Non-pigmented ciliary epithelial cell (primary cell): ENCODE results near the gene MAN2A1.

ENCODE experiments used
- DNase-seq: peaks from one replicate; pipeline ENCODE4 v3.0.0-alpha.2; 2010; ENCODE audit warnings: low read depth

The MAN2A1 gene

DNA sequence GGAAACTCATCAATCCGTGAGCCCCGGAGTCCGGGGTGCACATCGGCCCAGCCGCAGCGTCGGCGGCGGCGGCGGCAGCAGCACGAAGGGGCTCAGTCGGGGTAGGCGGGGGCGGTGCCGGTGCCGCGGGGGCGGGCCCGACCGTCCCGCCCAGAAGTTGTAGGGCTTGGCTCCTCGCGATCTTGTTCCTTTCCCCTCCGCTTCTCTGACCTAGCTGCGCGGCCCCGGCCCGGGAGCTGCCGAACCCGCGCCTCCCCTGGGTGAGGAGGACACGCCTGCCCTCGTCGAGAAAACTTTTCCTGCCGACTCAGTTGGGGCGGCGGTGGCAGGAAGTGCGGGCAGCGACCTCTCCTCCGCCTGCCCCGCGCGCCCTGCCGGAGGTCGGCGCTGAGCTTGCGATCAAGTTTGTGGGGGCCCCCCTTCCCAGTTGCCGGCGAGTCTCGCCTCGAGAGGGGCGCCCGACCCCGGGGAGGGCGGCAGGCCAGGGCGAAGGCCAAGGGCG lies at the start of gene MAN2A1:
TSS of gene MAN2A1 (plus strand) at position 188 of the 502 bp plus-strand sequence. CDS start 491 bp downstream, outside the sequence.
- DNase-seq: no peak

DNA sequence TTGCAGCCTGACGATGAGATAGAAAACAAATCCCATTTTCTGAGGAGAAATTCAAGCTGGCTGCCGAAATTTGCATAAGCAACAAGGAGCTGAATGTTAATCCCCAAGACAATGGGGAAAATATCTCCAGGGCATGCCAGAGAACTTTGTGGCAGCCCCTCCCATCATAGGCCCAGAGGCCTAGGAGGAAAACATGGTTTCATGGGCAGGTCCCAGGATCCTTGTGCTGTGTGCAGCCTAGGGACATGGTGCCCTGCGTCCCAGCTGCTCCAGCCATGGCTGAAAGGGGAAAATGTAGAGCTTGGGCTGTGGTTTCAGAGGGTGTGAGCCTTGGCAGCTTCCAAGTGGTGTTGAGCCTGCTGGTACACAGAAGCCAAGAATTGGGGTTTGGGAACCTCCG lies 48.8 kb upstream of the MAN2A1 start:
- DNase-seq: no peak

GRCh38 chr5:109643791-109644350 lies 45.9 kb upstream of the MAN2A1 start:
- DNase-seq: no peak

DNA sequence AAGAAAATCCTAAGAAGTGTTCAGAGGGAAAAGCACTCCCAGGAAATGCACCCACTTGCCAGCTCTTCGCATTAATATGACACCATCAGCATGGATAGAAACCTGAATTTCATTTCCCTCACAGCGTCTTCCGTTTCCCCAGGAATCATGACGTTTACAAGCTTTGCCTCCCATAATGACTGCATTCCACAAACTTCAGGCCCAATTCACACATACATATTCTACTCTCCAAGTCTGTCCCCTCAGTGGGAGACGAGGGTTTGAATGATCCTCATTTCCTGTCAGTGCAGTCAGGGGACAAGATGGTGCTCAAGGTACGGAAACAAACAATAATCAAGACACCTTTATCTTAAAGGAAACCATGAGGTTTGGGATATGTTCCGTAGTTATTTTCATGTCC lies 44.9 kb upstream of the MAN2A1 start:
- DNase-seq: no peak

DNA sequence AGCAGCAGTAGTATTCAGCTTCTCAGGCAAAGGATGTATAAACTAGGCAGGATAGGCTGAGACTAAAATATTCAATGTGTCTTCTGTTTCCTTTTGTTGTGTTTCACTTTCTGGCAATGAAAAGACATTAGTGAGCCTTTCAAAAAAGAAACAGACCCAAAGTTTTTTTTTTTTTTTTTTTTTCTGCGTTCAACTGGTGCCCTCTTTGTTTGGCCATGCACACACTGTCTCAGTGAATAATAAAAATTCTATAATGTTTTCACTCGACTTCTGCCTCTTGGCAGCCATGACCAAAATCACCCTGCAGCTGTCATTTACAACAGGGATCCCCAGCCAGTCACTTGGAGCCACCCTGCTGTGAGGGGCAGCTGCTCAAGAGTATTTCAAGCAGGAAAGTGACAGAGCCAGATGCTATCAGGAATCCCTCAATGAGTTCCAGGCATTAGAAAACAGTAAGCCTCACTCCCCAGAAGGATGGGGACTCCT lies 44.0 kb upstream of the MAN2A1 start:
- no peak for DNase-seq

GRCh38 chr5:109649318-109649717 lies 40.4 kb upstream of the MAN2A1 start:
- no peak for DNase-seq

DNA sequence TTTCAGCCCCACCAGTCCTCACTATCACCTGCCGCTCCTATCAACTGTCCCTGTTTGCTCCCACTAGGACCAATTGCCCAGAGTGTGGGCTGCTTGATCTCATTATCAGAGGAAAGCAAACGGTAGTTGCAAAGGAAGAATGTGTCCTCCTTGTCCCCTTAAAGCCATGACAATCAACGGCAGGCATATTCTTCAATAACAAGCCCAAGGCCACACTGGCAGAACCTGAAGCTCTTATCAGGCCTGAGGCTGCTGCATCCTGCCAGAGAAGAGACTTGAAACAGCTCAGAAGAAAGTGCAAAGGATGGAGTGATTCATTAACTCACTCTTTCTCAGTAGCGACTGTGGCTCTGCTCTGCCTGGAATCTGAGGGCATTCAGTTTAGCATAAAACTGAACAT lies 39.2 kb upstream of the MAN2A1 start:
- DNase-seq: no peak

DNA sequence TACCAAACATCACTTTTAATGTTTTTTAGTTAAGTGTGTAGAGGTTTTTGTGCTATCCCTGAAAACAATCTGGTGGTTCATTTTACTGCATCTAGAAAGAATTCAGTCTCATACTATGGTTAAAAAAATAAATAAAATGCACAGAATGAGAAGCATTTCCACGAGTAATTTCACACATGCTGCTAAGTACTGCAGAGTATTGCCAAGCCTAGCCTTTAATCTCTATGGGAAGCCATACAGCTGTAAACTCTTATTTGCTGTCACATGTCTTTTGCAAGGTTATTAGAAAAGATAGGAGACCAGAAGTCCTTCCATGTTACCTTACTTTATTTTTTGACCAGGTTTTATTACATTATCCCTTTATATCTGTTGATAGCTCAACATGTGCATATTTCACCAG lies 37.6 kb upstream of the MAN2A1 start:
- DNase-seq: no peak

DNA sequence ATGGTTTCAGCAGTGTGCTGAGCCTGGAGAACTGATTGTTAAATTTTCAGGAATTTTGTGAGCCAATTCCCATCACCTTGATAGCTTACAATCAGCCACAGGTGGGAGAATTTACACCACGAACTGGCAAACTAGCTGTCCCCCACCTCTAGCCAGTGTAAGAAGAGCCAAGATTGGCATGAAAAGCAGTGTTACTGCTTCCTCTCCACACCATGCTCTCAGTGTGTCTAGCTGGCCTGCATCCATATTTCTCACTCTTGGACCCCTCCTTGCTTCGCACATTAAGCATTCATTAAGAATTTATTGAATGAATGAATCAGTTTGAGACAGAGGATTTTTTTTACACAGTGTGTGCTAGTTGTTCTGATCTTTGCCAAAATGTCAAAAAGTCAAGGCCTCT lies 36.7 kb upstream of the MAN2A1 start:
- DNase-seq: no peak

- DNase-seq: no peak
Measured at GRCh38 chr5:109653561-109654239, 36.0 kb upstream of the MAN2A1 start.

- DNase-seq: no peak
Measured at GRCh38 chr5:109654455-109654854, 35.3 kb upstream of the MAN2A1 start.

DNA sequence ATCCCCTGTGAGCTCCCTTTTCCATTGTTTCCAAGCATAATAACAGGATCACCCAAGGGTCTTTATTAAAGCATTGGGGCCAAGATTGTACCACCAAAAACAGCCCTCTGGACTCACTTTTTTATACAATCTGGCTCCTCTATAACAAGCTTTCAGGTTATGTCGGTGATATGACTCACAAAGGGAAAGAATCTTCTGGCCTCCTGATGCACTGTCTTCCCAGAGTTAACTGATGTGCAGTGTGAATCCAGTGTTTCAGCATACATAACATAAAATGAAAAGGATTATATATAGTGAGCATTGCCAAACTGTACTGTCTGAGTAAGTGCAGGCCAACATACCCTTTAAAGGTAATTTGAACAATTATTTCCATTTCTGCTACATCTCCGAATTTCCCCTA lies 33.9 kb upstream of the MAN2A1 start:
- DNase-seq: no peak

DNA sequence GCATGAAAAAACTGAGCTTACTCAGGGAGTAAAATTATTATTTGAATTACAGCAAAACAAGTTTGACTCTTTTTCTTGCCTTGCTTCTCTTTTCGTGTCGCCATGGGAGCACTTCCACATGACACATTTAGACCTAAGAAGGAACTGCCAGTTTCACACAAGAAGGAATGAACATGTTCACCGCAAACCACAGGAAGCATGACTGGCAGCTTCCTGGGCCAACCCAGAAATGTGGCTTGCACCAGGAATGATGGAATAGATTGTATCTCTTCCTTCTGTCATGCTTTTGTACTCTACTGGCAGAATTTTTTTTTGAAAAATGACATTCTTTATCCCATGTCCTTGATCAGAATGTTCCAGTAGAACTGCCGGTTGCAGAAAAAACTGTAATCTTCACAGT lies 32.9 kb upstream of the MAN2A1 start:
- peak; percentile 59 for DNase-seq

DNA sequence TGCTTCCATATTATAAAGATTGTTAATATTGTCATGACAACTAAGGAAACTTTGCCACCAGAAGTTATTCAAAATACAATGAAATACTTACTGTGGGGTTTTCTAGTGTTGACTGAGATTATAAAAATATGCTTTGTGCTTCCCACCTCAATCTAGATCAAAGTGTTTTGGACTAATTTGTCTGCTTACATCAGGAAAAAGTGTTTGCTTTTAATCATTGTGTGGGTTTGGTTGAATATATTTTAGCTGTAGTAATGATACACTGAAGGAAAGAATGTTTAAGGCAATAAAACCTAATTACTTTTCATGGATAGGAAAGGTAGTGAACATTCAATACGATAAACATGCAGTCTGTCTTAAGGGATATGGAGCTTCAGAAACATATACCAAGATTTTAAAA lies 29.8 kb upstream of the MAN2A1 start:
- DNase-seq: no peak

GRCh38 chr5:109660301-109660700 lies 29.4 kb upstream of the MAN2A1 start:
- no peak for DNase-seq

GRCh38 chr5:109668237-109668636 lies 21.5 kb upstream of the MAN2A1 start:
- no peak for DNase-seq

- no peak for DNase-seq
Measured at GRCh38 chr5:109668668-109669422, 20.9 kb upstream of the MAN2A1 start.

DNA sequence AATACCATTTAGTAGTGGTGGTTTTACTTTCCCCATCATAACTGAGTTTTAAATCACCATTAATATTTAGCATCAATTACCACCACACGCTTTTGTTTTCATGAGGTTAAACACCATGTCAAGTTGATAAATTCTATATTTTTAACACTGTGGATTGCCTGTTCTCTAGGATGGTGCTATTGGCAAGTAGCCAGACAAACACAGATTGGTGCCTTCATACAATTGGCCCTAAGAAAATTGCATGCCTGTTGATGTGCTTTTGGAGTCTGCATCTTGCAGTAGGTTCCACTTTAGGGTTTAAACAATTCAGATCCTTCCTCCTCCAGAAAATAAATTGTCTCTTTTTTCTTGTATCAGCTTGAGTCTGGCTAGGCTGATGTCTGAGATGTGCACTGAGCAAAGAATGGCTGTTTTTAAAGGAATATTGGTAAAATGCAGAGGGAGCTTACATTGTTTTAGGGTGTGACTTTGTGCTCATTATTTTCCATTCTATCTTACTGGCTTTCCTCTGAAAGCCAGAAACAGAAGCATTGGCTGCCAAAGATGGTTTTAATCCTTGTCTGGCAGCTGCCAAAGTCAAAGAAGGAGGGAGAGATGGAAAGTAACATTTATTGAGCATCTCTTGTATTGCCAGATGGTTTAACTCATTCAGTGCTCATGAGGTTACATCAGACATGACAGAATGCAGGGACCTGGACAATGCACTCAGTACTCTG lies 19.6 kb upstream of the MAN2A1 start:
- DNase-seq: no peak

DNA sequence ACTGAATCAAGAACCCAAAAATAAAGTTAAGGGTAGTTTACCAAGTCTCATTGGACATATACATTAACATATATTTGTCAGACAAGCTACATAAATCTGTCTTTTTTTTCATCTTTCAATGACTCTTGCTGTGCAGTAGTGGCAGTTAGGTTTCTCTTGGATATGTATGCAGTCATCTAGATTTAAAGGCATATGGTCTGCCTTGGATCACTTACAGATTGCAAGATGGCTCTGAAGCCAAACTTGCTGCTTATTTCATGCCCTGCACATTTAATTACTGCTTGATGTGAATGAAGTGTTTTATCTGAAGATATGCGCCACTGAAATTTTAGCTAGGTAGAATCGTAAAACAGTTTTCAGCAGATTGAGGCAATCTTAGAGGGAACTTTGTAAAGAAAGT lies 18.6 kb upstream of the MAN2A1 start:
- DNase-seq: no peak

DNA sequence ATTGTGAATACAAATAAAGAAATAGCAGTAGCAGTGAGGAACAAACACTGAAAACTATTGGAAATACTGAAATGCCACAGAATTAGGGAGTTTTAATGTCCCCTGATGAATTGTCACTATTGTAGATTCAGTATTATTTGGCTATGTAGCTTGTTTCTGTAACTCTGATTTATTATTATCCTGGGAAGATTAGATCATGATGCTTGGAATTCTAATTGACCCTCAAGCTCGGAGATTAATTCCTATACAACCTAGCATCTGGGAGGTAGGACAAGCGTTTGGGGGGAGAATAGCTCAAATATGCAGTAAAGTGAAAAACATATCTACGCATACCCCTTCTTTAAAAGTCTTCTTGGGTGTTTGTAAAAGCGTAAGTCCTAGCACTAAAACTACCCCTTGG lies 15.1 kb upstream of the MAN2A1 start:
- no peak for DNase-seq

GRCh38 chr5:109676920-109677319 lies 12.8 kb upstream of the MAN2A1 start:
- DNase-seq: no peak

DNA sequence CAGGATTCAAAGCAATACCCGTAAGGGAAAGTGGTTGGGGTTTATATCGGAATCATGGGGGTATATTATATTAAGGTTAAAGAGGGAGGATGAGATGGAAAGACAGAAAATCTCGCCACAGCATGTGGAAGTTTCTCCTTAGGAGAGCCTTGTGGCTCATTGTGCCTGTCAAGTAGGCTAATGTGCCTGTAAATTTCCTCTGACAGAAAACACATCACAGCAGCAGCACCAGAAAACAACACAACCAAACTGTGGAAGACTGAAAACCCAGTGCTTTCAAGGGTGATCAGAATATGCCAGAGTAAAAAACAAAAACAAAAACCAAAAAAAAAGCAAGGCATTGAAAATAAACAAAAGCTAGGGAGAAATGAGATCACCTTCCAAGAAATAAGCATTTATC lies 11.3 kb upstream of the MAN2A1 start:
- no peak for DNase-seq
